CD4-positive, alpha-beta T cell treated with Interleukin-4 for 4 hours (primary cell): ENCODE results near the gene METTL23.
"Not testable (repeated sequence)": the region's sequence is repeated elsewhere in the genome, so short reads cannot be mapped to it uniquely, and the experiment has no call there.

Experiments
- DNase-seq: peaks from one replicate; pipeline ENCODE4 v3.0.0-alpha.2; 2020

Gene METTL23

GRCh38 chr17:76714336-76714735 lies 12.3 kb upstream of the METTL23 start:
- no peak for DNase-seq

DNA sequence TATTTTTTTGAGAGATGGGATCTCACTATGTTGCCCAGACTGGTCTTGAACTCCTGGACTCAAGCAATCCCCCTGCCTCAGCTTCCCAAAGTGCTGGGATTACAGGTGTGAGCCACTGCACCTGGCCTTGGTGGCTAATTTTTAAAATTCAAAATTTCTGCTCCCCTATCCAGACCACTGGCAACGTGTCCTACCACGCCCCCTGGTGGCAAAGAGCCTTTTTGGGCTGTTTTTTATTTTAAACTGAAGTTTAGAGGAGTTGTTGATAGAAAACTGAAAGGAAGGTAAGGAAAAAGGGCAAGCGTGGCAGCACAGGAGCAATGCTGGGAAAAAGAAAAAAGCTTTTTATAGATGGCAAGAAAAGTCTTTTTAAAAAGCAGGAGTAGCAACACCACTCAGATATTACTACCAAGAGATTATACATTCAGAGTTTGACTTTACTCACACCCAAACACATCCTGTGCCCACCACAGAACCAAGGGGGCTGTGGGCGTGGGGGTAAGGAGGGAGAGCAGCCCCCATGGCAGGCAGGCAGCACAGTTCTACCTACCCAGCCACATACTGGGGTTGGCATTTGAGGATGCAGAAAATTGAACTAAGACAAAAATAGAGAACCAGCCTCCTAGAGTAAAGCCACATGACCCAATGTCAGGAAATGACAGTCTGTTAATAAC lies 11.7 kb upstream of the METTL23 start:
- DNase-seq = peak; percentile 69

GRCh38 chr17:76715496-76715830 lies 11.2 kb upstream of the METTL23 start:
- no peak for DNase-seq

GRCh38 chr17:76716146-76716838 lies 10.3 kb upstream of the METTL23 start:
- DNase-seq = peak; percentile 92

DNA sequence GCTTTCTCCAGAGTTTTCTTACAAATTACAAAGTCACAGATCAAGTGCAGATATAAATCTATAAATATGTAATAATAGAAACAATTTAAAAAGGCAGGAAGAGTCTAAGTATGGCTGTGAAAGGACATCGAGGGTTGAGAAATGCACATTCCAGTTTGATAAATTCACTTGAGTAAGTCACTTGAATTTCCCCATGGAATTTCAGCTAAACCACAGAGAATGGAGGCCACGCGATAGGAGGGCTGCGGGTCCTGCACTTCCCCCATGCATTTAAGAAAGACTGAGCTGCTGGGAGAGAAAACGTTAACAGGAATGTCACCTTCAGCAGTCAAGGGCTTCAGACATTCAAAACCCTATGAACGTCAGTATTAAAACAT lies 9.8 kb upstream of the METTL23 start:
- no peak for DNase-seq

DNA sequence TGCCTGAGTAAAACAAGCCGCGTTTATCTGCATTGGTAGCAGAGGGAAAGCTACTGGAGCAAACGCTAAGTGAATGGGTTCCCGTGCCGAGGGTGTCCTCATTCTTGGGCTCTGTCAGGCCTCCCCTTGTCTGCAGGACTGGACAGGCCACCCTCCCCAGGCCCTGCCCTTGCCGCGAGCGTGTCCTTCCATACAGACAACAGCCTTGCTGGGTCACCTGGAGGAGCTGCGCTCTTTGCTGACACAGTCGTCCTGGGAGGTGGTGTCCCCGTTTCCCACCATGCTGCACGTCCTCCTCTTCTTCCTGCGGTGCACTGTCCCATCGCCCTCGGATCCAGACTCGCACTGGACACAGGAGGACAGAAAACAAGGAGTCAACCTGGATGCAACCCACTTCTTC lies 8.1 kb upstream of the METTL23 start:
- DNase-seq = no peak

- DNase-seq = no peak
These were observed 6.4 kb upstream of the METTL23 start for GRCh38 chr17:76720211-76720610.

DNA sequence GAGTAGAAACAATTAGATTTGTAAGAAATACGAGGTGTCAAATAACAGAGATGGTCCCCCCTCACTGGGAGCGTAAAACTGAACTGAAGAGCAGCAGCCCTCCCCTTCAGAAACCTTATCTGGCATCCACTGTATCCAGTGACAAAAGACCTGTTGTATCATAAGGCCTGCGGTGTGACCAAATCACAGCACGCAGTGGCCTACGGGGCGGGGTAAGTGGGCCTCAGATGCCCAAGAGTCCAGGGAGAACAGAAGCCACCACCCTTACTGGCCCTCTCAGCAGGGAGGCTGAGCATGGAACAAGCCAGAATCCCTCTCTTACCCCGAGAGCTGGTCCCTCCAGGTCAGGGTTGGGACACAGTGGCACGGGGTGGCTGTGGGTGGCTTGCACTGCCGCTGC lies 5.7 kb upstream of the METTL23 start:
- DNase-seq = no peak

DNA sequence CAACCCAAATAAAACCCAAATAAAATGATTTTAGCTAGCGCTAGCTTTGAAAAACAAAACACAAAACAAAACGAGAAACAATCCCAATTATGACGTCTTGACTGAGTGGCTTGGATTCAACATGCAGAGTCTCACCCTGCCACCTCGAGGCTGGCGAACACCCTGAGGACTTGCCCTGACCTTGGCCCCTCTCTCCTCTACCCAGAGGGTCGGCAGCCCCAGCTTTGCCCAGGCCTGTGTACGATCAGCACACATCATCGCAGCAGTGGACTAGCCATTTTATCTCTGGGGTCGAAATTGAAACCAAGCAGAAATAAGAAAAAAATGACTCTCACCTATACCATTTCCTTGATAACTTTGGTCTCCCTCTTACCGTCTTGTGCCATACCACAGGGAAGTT lies 5.2 kb upstream of the METTL23 start:
- no peak for DNase-seq

- no peak for DNase-seq
These were observed 4.4 kb upstream of the METTL23 start for GRCh38 chr17:76722279-76722678.

DNA sequence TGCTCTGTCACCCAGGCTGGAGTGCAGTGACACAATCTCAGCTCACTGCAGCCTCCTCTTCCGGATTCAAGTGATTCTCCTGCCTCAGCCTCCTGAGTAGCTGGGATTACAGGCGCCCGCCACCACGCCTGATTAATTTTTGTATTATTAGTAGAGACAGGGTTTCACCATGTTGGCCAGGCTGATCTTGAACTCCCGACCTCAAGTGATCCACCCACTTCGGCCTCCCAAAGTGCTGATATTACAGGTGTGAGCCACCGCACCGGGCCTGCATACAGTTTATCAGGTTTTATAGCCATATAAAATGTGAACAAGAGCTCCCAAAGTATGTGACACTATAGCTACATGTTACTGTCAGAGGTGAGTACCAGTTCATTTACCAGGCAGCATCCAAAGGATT lies 3.7 kb upstream of the METTL23 start:
- DNase-seq = not testable (repeated sequence)

- DNase-seq = no peak
These were observed 2.8 kb upstream of the METTL23 start for GRCh38 chr17:76723812-76724211.

DNA sequence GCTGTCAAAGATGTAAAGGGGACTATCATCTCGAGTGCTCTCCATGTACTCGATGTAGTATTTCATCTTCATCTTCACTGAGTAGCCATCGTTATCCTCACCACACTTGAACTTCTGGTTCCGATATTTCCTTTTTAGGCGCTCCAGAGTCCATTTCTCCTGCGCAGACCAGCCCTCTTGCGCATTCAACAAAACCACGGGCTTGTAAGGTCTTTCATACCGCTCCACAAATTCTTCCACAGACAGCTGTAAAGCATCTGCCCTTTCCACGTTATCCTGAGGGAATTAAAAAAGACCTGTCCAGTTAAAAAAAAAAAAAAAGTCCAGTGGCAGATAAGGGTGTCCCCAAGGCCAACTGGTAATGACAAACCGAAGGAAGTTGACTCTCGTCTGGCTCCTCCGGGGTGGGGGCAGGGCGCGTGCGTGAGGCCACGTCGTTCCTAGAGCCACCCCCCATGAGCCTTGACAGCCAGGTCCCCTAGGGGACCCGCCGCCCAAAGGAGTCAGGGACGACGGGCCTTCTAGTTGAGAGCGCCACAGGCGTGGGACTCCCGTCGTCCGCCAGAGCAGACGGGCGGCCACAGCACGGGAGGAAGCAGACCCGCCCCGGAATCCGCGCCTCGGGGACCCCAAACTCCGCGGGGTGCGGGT lies 934 bp upstream of the METTL23 start:
- peak; percentile 65 for DNase-seq

DNA sequence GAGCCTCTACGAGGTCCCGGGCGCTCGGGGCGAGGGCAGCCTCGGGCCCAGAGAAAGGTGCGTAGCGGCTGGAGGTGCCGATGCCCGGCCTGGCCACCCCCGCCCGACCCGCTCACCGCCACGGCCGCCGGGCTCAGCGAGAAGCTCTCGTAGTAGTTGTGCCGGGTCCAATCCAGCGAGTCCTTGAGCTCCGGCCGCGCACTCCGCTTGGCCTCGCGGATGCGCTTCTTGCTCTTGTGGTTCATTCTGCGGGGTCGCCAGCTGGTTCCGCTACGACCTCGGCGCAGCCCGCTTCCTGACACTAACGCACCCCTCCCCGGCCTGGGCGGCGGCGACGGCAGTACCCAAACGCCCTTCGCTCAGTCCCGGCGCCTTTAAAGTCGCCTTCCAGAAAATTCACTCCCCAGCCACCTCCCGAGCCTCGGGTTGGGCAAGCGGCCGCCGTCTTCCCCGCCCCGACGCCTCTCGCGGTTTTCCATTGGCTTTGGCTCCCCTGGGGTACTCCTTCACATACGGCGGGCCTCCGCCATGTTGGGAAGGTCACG lies 336 bp upstream of the METTL23 start, which contains the start of gene JMJD6:
Gene JMJD6 (minus strand): TSS at position 376 of the 545 bp plus-strand sequence. CDS start 131 bp downstream, at position 245.
- peak; percentile 98 for DNase-seq

- DNase-seq = peak; percentile 35
These were observed 1.3 kb downstream of the METTL23 start for GRCh38 chr17:76727745-76728456.

- not testable (repeated sequence) for DNase-seq
These were observed 5.4 kb downstream of the METTL23 start for GRCh38 chr17:76731800-76732733.

GRCh38 chr17:76732734-76733617 lies 6.3 kb downstream of the METTL23 start:
- no peak for DNase-seq

GRCh38 chr17:76733618-76733957 lies 6.9 kb downstream of the METTL23 start:
- no peak for DNase-seq

GRCh38 chr17:76734080-76734840 lies 7.6 kb downstream of the METTL23 start:
- peak; percentile 35 for DNase-seq

GRCh38 chr17:76735006-76735405 lies 8.4 kb downstream of the METTL23 start:
- DNase-seq = peak; percentile 35
